Sigmoid colon (tissue), 4 donors: ENCODE data around the gene PPP4R4.

Experiments used
- EP300 ChIP-seq, 4 donors: sonication (generic); formaldehyde crosslinking; IDR thresholded peaks; one replicate each; pipeline ENCODE4 v1.6.1; 2017; ENCODE audit warnings: antibody characterized with exemption in 4 of 4
- POLR2A ChIP-seq, 2 donors: fragments of 450-650 bp; IDR thresholded peaks; one replicate each; pipeline ENCODE4 v1.6.1; 2016; ENCODE audit warnings: antibody characterized with exemption in 2 of 2, mild to moderate bottlenecking in 2 of 2, moderate library complexity in 2 of 2
- TF ChIP-seq, protein P1 (sequence below), 4 experiments: fragments of 450-650 bp in 3 of 4; fragments of 200-600 bp in 1 of 4; IDR thresholded peaks; one replicate each; pipeline ENCODE4 v1.5.1; 2016 to 2019; ENCODE audit warnings: antibody characterized with exemption in 4 of 4, mild to moderate bottlenecking in 3 of 4, moderate library complexity in 2 of 4

- no peak for TF ChIP-seq EP300 (IDR thresholded peaks at IDR 0.05)
- TF ChIP-seq POLR2A (IDR thresholded peaks at IDR 0.05) = no peak
- TF ChIP-seq, protein P1, sequence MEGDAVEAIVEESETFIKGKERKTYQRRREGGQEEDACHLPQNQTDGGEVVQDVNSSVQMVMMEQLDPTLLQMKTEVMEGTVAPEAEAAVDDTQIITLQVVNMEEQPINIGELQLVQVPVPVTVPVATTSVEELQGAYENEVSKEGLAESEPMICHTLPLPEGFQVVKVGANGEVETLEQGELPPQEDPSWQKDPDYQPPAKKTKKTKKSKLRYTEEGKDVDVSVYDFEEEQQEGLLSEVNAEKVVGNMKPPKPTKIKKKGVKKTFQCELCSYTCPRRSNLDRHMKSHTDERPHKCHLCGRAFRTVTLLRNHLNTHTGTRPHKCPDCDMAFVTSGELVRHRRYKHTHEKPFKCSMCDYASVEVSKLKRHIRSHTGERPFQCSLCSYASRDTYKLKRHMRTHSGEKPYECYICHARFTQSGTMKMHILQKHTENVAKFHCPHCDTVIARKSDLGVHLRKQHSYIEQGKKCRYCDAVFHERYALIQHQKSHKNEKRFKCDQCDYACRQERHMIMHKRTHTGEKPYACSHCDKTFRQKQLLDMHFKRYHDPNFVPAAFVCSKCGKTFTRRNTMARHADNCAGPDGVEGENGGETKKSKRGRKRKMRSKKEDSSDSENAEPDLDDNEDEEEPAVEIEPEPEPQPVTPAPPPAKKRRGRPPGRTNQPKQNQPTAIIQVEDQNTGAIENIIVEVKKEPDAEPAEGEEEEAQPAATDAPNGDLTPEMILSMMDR (IDR thresholded peaks at IDR 0.05) = no peak
Measured at GRCh38 chr14:94158239-94158883, 15.8 kb upstream of the PPP4R4 start.
